Cardiac fibroblast (primary cell): ENCODE measurements around the gene CD8B2.
"Not testable (repeated sequence)": the region's sequence is repeated elsewhere in the genome, so short reads cannot be mapped to it uniquely, and the experiment has no call there.

Experiments used
- DNase-seq, 2 donors: peaks; one replicate each; pipeline versions ENCODE4 v3.0.0 to v3.0.0-alpha.2; 2010; ENCODE audit warnings: low read depth in 2 of 2
- H3K4me3 ChIP-seq, 2 donors: replicated peaks in 1 of 2; 1 replicate in 1 of 2; 2 replicates in 1 of 2; pipeline ENCODE4 v1.5.1; 2011; ENCODE audit warnings: low read depth in 2 of 2, low read length in 2 of 2, mild to moderate bottlenecking in 2 of 2, moderate library complexity in 1 of 2
- CTCF ChIP-seq: IDR thresholded peaks from one replicate; pipeline ENCODE4 v1.5.1; 2011; ENCODE audit warnings: low read depth, mild to moderate bottlenecking, low read length, inconsistent platforms

CD8B2 gene

GRCh38 chr2:106486551-106487385 lies at the start of gene CD8B2:
TSS of gene CD8B2 (plus strand) at chr2:106487364. CDS start at chr2:106487427, 63 bp downstream.
- DNase-seq, H3K4me3 ChIP-seq: not testable (repeated sequence)

- peak; percentile 0 to 1 for DNase-seq
- not testable (repeated sequence) for H3K4me3 ChIP-seq
Observed at GRCh38 chr2:106461882-106462281, 25.3 kb upstream of the CD8B2 start.

GRCh38 chr2:106467516-106467915 lies 19.6 kb upstream of the CD8B2 start:
- DNase-seq = not testable (repeated sequence)

GRCh38 chr2:106468107-106468506 lies 19.1 kb upstream of the CD8B2 start, which contains the start of gene RGPD3:
TSS of gene RGPD3 (minus strand) at chr2:106468413. CDS start at chr2:106468288, 125 bp downstream.
- not testable (repeated sequence) for DNase-seq, H3K4me3 ChIP-seq

More at GRCh38 chr2:106467516-106467915, 19.6 kb upstream of the CD8B2 start:
- not testable (repeated sequence) for H3K4me3 ChIP-seq

- TF ChIP-seq CTCF = peak; percentile 4
- not testable (repeated sequence) for DNase-seq, H3K4me3 ChIP-seq
Observed at GRCh38 chr2:106470658-106471057, 16.5 kb upstream of the CD8B2 start.

- DNase-seq = not testable (repeated sequence)
Observed at GRCh38 chr2:106477647-106478046, 9.5 kb upstream of the CD8B2 start.

GRCh38 chr2:106479563-106479962 lies 7.6 kb upstream of the CD8B2 start:
- not testable (repeated sequence) for DNase-seq, H3K4me3 ChIP-seq

More at GRCh38 chr2:106477647-106478046, 9.5 kb upstream of the CD8B2 start:
- H3K4me3 ChIP-seq = not testable (repeated sequence)

GRCh38 chr2:106487386-106488191 lies 425 bp downstream of the CD8B2 start:
- not testable (repeated sequence) for H3K4me3 ChIP-seq, DNase-seq

- not testable (repeated sequence) for DNase-seq, H3K4me3 ChIP-seq
Observed at GRCh38 chr2:106489701-106490100, 2.5 kb downstream of the CD8B2 start.

- not testable (repeated sequence) for DNase-seq, H3K4me3 ChIP-seq
Observed at GRCh38 chr2:106492399-106492798, 5.2 kb downstream of the CD8B2 start.

- DNase-seq = peak in 1 of 2 donors; percentile 4
Observed at GRCh38 chr2:106492913-106493312, 5.7 kb downstream of the CD8B2 start.

GRCh38 chr2:106498549-106498948 lies 11.4 kb downstream of the CD8B2 start:
- H3K4me3 ChIP-seq = not testable (repeated sequence)

More at GRCh38 chr2:106492913-106493312, 5.7 kb downstream of the CD8B2 start:
- H3K4me3 ChIP-seq = not testable (repeated sequence)

GRCh38 chr2:106500350-106500749 lies 13.2 kb downstream of the CD8B2 start:
- not testable (repeated sequence) for DNase-seq, H3K4me3 ChIP-seq

More at GRCh38 chr2:106498549-106498948, 11.4 kb downstream of the CD8B2 start:
- DNase-seq = not testable (repeated sequence)

- H3K4me3 ChIP-seq, DNase-seq: not testable (repeated sequence)
Observed at GRCh38 chr2:106502351-106502750, 15.2 kb downstream of the CD8B2 start.

- DNase-seq, H3K4me3 ChIP-seq: not testable (repeated sequence)
Observed at GRCh38 chr2:106504192-106504591, 17.0 kb downstream of the CD8B2 start.

- not testable (repeated sequence) for H3K4me3 ChIP-seq, DNase-seq
Observed at GRCh38 chr2:106504787-106505186, 17.6 kb downstream of the CD8B2 start.
